DND-41 (cell line): ENCODE results near the gene NRG2.

Experiments used
- ATAC-seq: fragments of 200-7000 bp; cut with Tn5 transposase; 3 replicates; pipeline ENCODE4 v1.9.1; 2021; ENCODE audit warnings: low read depth; ENCODE audit not compliant: insufficient read depth
- DNase-seq: peaks from one replicate; pipeline ENCODE4 v3.0.0-alpha.2; 2020
- H2AFZ ChIP-seq: 2 replicates; pipeline ENCODE4 v1.6.0; 2012; ENCODE audit warnings: low read depth, low read length
- H3K27ac ChIP-seq: 2 replicates; pipeline ENCODE4 v1.5.1; 2012; ENCODE audit warnings: low read length, inconsistent platforms
- H3K27me3 ChIP-seq: fragments of 200-600 bp; sonication (generic); 2 replicates; pipeline ENCODE4 v1.6.0; 2012; ENCODE audit warnings: low read length, mild to moderate bottlenecking, inconsistent platforms; ENCODE audit not compliant: insufficient read depth, poor library complexity
- H3K36me3 ChIP-seq: 2 replicates; pipeline ENCODE4 v1.5.1; 2012; ENCODE audit warnings: low read length, inconsistent platforms; ENCODE audit not compliant: insufficient read depth
- H3K4me1 ChIP-seq: 2 replicates; pipeline ENCODE4 v1.5.1; 2012; ENCODE audit warnings: mild to moderate bottlenecking, low read length; ENCODE audit not compliant: insufficient read depth
- H3K4me2 ChIP-seq: 2 replicates; pipeline ENCODE4 v1.6.0; 2012; ENCODE audit warnings: mild to moderate bottlenecking, moderate library complexity, low read length, inconsistent platforms; ENCODE audit not compliant: insufficient read depth
- H3K4me3 ChIP-seq, 2 experiments: fragments of 200-600 bp in 1 of 2; shearing (Covaris generic) in 1 of 2; 2 replicates each; pipeline ENCODE4 v1.5.1; 2012 to 2016; ENCODE audit warnings: inconsistent platforms in 2 of 2, low read length in 2 of 2, mild to moderate bottlenecking in 2 of 2, low read depth in 1 of 2, moderate library complexity in 1 of 2
- H3K79me2 ChIP-seq: 2 replicates; pipeline ENCODE4 v1.6.0; 2012; ENCODE audit warnings: low read length, inconsistent platforms; ENCODE audit not compliant: insufficient read depth
- H3K9ac ChIP-seq: 2 replicates; pipeline ENCODE4 v1.6.0; 2012; ENCODE audit warnings: low read depth, mild to moderate bottlenecking, inconsistent platforms, low read length, moderate library complexity
- H3K9me3 ChIP-seq: 2 replicates; pipeline ENCODE4 v1.5.1; 2012; ENCODE audit warnings: low read length, moderate library complexity, mild to moderate bottlenecking, inconsistent platforms; ENCODE audit not compliant: insufficient read depth, severe bottlenecking
- H4K20me1 ChIP-seq: 2 replicates; pipeline ENCODE4 v1.6.0; 2012; ENCODE audit warnings: low read length; ENCODE audit not compliant: insufficient read depth
- EZH2 ChIP-seq: IDR thresholded peaks from 3 replicates; pipeline ENCODE4 v1.6.1; 2012; ENCODE audit warnings: borderline replicate concordance, low read depth, mild to moderate bottlenecking, moderate library complexity, low read length, inconsistent platforms; ENCODE audit not compliant: severe bottlenecking
- TF ChIP-seq, protein P1 (sequence below): IDR thresholded peaks from 2 replicates; pipeline ENCODE4 v1.5.1; 2012; ENCODE audit warnings: borderline replicate concordance, low read length, moderate library complexity, mild to moderate bottlenecking; ENCODE audit not compliant: poor library complexity, severe bottlenecking; ENCODE audit errors: extremely low read depth

Gene NRG2

DNA sequence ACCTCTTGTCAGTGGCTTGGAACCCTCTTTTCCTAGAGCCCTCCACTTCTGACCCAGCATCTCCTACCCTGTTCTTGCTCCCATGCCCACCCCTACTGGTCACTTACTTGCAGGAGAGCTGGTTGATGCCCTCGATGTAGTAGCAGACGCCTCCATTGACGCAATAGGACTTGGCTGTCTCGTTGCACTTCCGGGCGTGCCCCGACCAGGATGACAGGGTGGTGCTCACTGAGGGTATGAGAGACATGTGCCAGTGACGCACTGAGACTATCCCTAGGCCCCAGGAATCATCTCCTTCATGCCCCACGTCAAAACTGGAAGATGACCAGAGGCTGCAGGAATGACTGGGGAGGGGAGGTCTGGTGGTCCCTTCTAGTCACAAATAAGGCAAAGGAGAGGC is 171.5 kb downstream of the NRG2 start:
- no peaks in the 10 kb centered on the region for H3K36me3 ChIP-seq
- no peak overlapping the region for H3K9ac ChIP-seq
- ATAC-seq (no peak), DNase-seq (no peak)
- TF ChIP-seq, protein P1, sequence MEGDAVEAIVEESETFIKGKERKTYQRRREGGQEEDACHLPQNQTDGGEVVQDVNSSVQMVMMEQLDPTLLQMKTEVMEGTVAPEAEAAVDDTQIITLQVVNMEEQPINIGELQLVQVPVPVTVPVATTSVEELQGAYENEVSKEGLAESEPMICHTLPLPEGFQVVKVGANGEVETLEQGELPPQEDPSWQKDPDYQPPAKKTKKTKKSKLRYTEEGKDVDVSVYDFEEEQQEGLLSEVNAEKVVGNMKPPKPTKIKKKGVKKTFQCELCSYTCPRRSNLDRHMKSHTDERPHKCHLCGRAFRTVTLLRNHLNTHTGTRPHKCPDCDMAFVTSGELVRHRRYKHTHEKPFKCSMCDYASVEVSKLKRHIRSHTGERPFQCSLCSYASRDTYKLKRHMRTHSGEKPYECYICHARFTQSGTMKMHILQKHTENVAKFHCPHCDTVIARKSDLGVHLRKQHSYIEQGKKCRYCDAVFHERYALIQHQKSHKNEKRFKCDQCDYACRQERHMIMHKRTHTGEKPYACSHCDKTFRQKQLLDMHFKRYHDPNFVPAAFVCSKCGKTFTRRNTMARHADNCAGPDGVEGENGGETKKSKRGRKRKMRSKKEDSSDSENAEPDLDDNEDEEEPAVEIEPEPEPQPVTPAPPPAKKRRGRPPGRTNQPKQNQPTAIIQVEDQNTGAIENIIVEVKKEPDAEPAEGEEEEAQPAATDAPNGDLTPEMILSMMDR: no peak
- TF ChIP-seq EZH2: no peak
- H3K27ac ChIP-seq: no peak overlapping the region
- H3K79me2 ChIP-seq: no peaks in the 10 kb centered on the region
- H3K4me2 ChIP-seq: no peak overlapping the region
- no peaks in the 10 kb centered on the region; the same call in 1 of the 2 replicates for H4K20me1 ChIP-seq
- H2AFZ ChIP-seq: no peak overlapping the region
- H3K4me1 ChIP-seq: no peaks in the 10 kb centered on the region
- peaks cover 21% of the 10 kb centered on the region for H3K27me3 ChIP-seq
- H3K9me3 ChIP-seq: no peaks in the 10 kb centered on the region
- H3K4me3 ChIP-seq: no peak overlapping the region

DNA sequence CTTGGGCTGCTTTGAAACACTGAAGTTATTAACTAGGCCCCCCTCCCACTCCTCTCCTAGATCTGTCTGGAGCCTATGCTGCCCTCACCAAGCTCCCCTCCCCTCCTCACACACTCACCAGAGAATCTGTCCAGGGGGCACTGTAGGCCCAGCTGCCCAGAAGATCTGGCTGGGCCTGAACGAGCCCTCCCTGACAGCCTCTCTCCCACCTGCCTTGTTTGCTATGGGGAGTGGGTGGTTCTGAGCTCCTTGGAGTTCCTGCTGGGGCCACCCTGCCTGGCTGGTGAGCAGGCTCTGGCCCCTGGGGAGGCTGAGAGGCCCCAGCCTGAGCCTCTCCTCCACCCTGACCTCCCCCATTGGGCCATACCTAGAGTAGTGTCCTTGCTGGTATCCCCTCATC is 172.4 kb downstream of the NRG2 start:
- Histone ChIP-seq H3K4me1 (no peaks in the 10 kb centered on the region), H4K20me1 (no peaks in the 10 kb centered on the region; the same call in 1 of the 2 replicates), H2AFZ (no peak overlapping the region), H3K36me3 (no peaks in the 10 kb centered on the region), H3K79me2 (no peaks in the 10 kb centered on the region), H3K27ac (no peak overlapping the region), H3K4me3 (no peak overlapping the region), H3K9me3 (no peaks in the 10 kb centered on the region), H3K27me3 (peaks cover 21% of the 10 kb centered on the region), H3K4me2 (no peak overlapping the region), H3K9ac (no peak overlapping the region)
- DNase-seq (no peak), ATAC-seq (no peak)
- TF ChIP-seq, protein P1: no peak
- TF ChIP-seq EZH2: no peak

DNA sequence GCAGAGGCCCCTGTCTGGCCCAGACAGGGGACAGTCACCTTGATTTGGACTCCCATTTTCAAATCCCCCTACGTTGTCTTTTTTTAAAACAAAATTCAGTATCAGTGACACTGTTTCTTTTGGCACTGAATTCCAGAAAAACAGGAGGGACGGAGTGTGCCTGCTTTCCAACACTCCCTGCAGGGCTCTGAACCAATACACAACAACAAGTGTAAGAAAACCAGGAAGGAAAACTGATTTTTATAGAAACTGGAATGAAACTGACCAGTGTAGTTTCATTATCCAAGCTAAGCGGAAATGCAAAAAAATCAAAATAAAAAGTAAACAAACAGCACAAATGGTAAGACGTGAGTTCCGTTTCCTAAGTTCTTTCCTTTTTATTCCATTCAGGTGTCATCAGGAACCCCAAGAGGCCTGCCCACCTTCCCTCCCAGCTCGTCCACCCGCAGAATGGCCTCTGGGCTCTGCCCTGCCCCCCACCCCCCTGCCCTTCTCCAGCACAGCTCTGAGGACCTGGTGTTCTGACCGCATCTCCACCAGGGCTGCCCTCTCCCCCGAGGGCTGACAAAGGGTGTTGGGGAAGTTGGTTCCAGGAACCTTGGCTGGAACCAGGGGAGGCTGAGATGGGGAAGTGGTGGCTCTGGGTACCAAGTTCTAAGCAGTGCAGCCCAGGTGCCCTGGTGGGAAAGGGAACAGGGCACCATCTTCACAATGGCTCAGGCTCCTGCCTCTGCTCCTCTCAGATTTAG is 173.9 kb downstream of the NRG2 start:
- no peak overlapping the region for H3K4me3 ChIP-seq
- ATAC-seq: no peak
- no peak for DNase-seq

More for the DNA sequence above, 173.9 kb downstream of the NRG2 start:
- no peaks in the 10 kb centered on the region; the same call in 1 of the 2 replicates for H4K20me1 ChIP-seq
- no peak overlapping the region for H2AFZ ChIP-seq
- H3K9ac ChIP-seq: no peak overlapping the region
- H3K9me3 ChIP-seq: no peaks in the 10 kb centered on the region
- H3K4me2 ChIP-seq: no peak overlapping the region
- H3K27me3 ChIP-seq: peaks cover 28% of the 10 kb centered on the region
- H3K79me2 ChIP-seq: no peaks in the 10 kb centered on the region
- TF ChIP-seq EZH2: no peak
- TF ChIP-seq, protein P1: no peak
- H3K27ac ChIP-seq: no peak overlapping the region
- no peaks in the 10 kb centered on the region for H3K36me3 ChIP-seq
- H3K4me1 ChIP-seq: no peaks in the 10 kb centered on the region
